Neural progenitor cell (in vitro differentiated cells): Measurements from ENCODE around the gene OR14K1.

Experiments used
- EZH2 ChIP-seq: fragments of 200-600 bp; sonication (generic); IDR thresholded peaks from 2 replicates; pipeline ENCODE4 v1.6.1; 2017; ENCODE audit warnings: antibody characterized with exemption, mild to moderate bottlenecking, moderate library complexity
- EZH2phosphoT487 ChIP-seq: fragments of 200-600 bp; sonication (generic); IDR thresholded peaks from 2 replicates; pipeline ENCODE4 v1.6.1; 2017; ENCODE audit warnings: antibody characterized with exemption
- TF ChIP-seq, protein P1 (sequence below): fragments of 200-600 bp; sonication (generic); IDR thresholded peaks from 2 replicates; pipeline ENCODE4 v1.5.1; 2017; ENCODE audit warnings: antibody characterized with exemption, mild to moderate bottlenecking

DNA sequence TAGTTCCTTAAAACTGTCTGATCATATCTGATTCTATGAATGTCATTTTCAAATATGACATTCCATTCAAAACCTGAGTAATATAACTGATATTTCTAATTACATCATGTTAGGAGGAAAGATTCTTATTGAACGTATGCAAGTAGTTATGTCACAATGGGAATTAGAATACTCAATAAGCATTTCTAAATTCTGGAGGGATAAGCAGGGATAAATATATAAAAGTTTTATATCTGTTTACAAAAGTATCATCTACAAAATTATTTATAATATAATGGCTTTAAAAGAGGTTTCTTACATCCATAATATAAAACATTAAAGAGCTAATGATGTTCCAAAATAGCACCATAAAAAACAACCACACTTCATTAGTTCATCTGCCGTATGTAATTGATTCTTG is 9.6 kb downstream of the OR14K1 start, which contains the start of gene OR14A2:
- TF ChIP-seq, protein P1, sequence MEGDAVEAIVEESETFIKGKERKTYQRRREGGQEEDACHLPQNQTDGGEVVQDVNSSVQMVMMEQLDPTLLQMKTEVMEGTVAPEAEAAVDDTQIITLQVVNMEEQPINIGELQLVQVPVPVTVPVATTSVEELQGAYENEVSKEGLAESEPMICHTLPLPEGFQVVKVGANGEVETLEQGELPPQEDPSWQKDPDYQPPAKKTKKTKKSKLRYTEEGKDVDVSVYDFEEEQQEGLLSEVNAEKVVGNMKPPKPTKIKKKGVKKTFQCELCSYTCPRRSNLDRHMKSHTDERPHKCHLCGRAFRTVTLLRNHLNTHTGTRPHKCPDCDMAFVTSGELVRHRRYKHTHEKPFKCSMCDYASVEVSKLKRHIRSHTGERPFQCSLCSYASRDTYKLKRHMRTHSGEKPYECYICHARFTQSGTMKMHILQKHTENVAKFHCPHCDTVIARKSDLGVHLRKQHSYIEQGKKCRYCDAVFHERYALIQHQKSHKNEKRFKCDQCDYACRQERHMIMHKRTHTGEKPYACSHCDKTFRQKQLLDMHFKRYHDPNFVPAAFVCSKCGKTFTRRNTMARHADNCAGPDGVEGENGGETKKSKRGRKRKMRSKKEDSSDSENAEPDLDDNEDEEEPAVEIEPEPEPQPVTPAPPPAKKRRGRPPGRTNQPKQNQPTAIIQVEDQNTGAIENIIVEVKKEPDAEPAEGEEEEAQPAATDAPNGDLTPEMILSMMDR: no peak
- no peak for TF ChIP-seq EZH2phosphoT487
- TF ChIP-seq EZH2: no peak
